ENCODE results near the gene RASAL3. TPM values are rescaled to one million over a fixed set of nuclear protein-coding genes. Genes with fewer than 3 reads are reported as not detected.

The RASAL3 gene
- not detected for total RNA-seq (ENCODE audit: unreplicated experiment)
- long read RNA-seq = 0 reads

DNA sequence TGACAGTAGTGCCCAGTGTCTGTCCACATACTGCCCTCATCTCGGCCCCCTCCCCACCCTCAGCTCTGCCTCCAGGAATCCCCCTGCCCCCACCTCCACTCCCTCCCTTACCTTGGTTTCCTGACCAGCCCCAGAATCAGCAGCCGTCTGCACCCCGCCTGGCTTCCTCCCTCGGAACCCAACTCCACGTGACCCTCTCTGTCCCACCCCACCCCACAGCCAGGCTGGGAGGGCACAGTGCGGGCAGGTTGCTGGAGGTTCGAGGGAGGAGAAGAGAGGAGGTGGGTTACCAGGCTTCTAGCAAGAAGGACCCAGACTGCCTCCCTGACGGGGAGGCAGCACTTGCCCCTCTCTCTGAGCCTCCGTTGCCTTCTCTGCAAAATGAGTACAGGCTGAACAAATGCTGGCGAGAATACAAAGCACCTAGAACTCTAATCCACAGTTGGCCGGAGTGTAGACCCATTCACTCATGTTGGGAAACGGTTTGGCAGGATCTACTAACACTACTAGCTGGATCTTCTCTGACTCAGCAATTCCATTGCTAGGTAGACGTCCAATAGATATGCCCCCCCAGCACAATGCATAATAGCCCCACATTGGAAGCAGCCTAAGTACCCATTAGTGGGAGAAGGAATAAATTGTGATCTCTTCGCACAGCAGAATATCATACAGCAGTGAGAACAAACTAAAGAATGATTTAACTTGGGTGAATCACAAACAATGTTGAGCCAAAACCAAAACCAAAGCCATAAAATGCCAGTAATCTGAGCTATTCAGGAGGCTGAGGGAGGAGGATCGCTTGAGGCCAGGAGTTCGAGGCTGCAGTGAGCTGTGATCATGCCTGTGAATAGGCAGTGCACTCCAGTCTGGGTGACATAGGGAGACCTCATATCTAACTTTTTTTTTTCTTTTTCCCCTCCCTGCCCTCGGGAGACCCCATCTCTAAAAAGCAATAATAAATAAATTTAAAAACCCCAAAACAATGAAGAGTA is at the start of gene RASAL3:
TSS of gene RASAL3 (minus strand) at position 151 of the 992 bp plus-strand sequence. CDS start 186 bp downstream, outside the sequence.
- Mint-ChIP-seq H3K36me3 (ENCODE audit: unreplicated experiment) (no peaks in the 10 kb centered on the region), H3K27ac (ENCODE audit: unreplicated experiment) (no peak within 1 kb of the TSS), H3K9me3 (ENCODE audit: unreplicated experiment) (no peaks in the 10 kb centered on the region), H3K4me1 (ENCODE audit: low read depth, unreplicated experiment) (no peaks in the 10 kb centered on the region), H3K4me3 (ENCODE audit: unreplicated experiment) (no peak within 1 kb of the TSS), H3K27me3 (ENCODE audit: unreplicated experiment) (peaks cover 29% of the 10 kb centered on the region)
- TF ChIP-seq, protein P1, sequence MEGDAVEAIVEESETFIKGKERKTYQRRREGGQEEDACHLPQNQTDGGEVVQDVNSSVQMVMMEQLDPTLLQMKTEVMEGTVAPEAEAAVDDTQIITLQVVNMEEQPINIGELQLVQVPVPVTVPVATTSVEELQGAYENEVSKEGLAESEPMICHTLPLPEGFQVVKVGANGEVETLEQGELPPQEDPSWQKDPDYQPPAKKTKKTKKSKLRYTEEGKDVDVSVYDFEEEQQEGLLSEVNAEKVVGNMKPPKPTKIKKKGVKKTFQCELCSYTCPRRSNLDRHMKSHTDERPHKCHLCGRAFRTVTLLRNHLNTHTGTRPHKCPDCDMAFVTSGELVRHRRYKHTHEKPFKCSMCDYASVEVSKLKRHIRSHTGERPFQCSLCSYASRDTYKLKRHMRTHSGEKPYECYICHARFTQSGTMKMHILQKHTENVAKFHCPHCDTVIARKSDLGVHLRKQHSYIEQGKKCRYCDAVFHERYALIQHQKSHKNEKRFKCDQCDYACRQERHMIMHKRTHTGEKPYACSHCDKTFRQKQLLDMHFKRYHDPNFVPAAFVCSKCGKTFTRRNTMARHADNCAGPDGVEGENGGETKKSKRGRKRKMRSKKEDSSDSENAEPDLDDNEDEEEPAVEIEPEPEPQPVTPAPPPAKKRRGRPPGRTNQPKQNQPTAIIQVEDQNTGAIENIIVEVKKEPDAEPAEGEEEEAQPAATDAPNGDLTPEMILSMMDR (IDR thresholded peaks at IDR 0.05; ENCODE audit: partially characterized antibody, unreplicated experiment) = no peak
- no peak for DNase-seq

DNA sequence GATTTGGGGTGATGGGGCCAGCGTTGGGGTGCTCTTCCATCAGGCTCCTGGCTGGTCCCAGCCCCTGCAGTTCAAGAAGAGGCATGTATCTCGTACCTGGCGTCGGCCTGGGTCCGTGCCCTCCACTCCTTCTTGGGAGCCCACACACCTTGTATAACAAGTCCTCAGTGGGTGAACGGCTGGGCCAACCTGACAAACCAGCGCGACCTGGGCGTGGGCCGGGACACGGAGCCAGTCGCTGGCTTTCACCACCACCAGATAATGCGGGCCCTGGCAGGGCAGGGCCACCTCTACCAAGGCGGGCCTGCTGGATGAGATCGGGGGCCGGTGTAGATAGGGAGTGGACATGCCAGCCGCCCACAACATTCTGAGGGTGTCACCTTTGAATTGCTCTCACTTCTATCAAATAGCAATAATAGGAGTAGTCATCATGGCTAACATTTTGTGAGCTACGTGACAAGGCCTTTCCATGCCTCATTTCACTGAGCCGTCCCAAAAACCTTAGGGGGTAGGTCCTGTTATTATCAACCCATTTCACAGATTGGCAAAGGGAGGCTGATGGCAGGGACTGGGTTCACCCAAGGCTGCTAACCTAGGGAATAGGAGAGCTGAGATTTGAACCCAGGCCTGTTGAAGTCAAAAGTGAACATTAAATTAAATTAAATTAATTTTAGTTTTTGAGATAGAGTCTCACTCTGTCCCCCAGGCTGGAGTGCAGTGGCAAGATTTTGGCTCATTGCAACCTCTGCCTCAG is 47.5 kb upstream of the RASAL3 start:
- Mint-ChIP-seq H3K4me3 (ENCODE audit: unreplicated experiment) (no peak overlapping the region), H3K36me3 (ENCODE audit: unreplicated experiment) (peaks cover 5% of the 10 kb centered on the region), H3K27me3 (ENCODE audit: unreplicated experiment) (peaks cover 22% of the 10 kb centered on the region), H3K27ac (ENCODE audit: unreplicated experiment) (no peak overlapping the region), H3K9me3 (ENCODE audit: unreplicated experiment) (peaks cover 3% of the 10 kb centered on the region), H3K4me1 (ENCODE audit: low read depth, unreplicated experiment) (no peaks in the 10 kb centered on the region)
- TF ChIP-seq, protein P1 (IDR thresholded peaks at IDR 0.05; ENCODE audit: partially characterized antibody, unreplicated experiment) = no peak
- DNase-seq = no peak

DNA sequence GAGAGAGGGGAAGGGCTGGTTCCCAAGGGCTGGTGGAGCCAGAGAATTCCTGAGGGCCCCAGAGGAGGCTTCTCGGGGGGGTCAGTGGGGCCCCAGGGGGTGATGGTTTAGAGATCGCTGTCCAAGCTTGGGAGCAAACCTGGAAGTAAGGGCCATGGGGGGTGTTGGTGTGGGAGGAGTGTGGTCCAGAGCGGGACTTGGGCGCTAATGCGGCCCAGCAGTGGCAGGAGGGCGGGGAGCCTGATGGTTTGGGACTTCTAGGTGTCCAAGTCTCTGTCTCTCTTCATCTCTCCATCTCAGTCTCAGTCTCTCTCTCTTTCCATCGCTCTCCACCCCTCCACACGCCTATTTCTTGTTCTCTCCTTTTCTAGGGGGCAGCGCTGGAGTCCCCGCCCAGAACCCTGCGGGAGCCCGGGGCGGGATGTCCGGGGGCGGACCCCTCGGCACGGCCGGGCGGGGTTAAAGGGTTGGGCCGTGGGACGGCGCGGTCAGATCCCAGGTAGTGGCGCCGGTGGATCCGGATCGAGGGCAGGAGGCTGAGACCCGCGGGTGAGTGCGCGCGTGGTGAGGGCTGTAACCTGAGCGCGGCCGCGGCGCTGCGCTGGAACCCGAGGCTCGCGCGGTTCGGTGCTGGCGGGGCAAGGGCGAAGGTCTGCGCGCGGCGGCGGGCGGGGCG is 43.8 kb upstream of the RASAL3 start, which contains the start of gene CYP4F22:
TSS of gene CYP4F22 (plus strand) at position 491 of the 676 bp plus-strand sequence. CDS start 16,812 bp downstream, outside the sequence.
- TF ChIP-seq, protein P1 (IDR thresholded peaks at IDR 0.05; ENCODE audit: partially characterized antibody, unreplicated experiment) = no peak
- DNase-seq = peak; percentile 30
- Mint-ChIP-seq H3K4me1 (ENCODE audit: low read depth, unreplicated experiment) (no peaks in the 10 kb centered on the region), H3K4me3 (ENCODE audit: unreplicated experiment) (peak within 1 kb of the TSS; percentile 75), H3K9me3 (ENCODE audit: unreplicated experiment) (peaks cover 8% of the 10 kb centered on the region), H3K27me3 (ENCODE audit: unreplicated experiment) (peaks cover 27% of the 10 kb centered on the region), H3K27ac (ENCODE audit: unreplicated experiment) (no peak within 1 kb of the TSS), H3K36me3 (ENCODE audit: unreplicated experiment) (no peaks in the 10 kb centered on the region)

DNA sequence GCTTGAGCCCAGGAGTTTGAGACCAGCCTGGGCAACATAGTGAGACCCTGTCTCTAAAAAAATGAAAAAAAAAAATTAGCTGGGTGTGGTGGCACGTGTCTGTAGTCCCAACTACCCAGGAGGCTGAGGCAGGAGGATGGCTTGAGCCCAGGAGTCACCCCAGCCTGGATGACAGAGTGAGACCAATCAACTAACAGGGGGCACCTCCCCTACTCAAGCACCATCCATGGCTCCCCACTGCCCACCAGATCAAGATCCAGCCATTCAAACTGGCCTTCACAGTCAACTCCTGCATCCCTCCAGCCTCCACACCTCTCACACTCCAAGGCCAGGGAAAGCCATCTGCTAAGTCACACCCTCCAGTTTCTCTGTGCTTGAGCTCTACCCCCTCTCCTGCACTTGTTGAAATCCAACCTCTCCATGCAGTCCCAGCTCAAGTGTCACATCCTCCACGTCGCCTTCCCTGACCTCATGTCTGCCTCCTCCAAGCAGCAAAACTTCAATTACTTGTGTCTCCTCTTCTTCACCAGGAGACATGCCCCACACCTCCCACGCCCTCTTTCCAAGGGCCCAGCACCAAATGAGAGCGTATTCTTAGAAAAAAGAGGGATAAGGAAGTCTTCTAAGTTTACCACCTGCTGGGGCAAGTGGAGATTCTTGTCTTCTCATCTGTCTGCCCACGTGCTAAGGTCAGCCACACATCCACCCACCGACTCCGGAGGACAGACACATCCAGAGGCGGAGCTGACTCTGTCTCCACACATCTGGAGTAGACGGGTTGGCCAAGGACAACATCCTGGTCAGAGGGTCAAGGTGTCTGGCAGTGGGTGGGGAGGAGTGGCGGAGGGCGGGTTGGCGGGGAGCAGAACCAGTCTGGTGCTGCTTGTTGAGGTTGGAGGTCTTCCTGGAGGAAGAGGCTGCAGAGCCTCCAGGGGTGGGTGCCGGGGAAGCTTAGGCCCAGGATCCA is 43.0 kb upstream of the RASAL3 start:
- TF ChIP-seq, protein P1 (IDR thresholded peaks at IDR 0.05; ENCODE audit: partially characterized antibody, unreplicated experiment) = no peak
- H3K36me3 Mint-ChIP-seq (ENCODE audit: unreplicated experiment) = no peaks in the 10 kb centered on the region
- no peak for DNase-seq
- H3K4me1 Mint-ChIP-seq (ENCODE audit: low read depth, unreplicated experiment) = no peaks in the 10 kb centered on the region
- H3K4me3 Mint-ChIP-seq (ENCODE audit: unreplicated experiment) = no peak overlapping the region
- H3K27me3 Mint-ChIP-seq (ENCODE audit: unreplicated experiment) = peaks cover 27% of the 10 kb centered on the region
- no peak overlapping the region for H3K27ac Mint-ChIP-seq (ENCODE audit: unreplicated experiment)
- H3K9me3 Mint-ChIP-seq (ENCODE audit: unreplicated experiment) = peaks cover 8% of the 10 kb centered on the region
